Mucosa of stomach (tissue), 1 donor: Measurements from ENCODE around the gene SPAG6.
"Not testable (repeated sequence)": the region's sequence is repeated elsewhere in the genome, so short reads cannot be mapped to it uniquely, and the experiment has no call there.

Experiments
- H3K27me3 ChIP-seq: one replicate; pipeline ENCODE4 v1.7.0; 2013; ENCODE audit warnings: mild to moderate bottlenecking, low read length; ENCODE audit not compliant: control insufficient read depth, insufficient read depth
- H3K36me3 ChIP-seq: one replicate; pipeline ENCODE4 v1.7.0; 2013; ENCODE audit warnings: low read length; ENCODE audit not compliant: control insufficient read depth, insufficient read depth
- H3K4me1 ChIP-seq: one replicate; pipeline ENCODE4 v1.7.0; 2013; ENCODE audit warnings: mild to moderate bottlenecking, low read length; ENCODE audit not compliant: control insufficient read depth, insufficient read depth
- H3K4me3 ChIP-seq: one replicate; pipeline ENCODE4 v1.7.0; 2013; ENCODE audit warnings: low read length
- H3K9ac ChIP-seq: one replicate; pipeline ENCODE4 v1.7.0; 2013; ENCODE audit warnings: mild to moderate bottlenecking, low read length, moderate library complexity
- H3K9me3 ChIP-seq: one replicate; pipeline ENCODE4 v1.7.0; 2013; ENCODE audit warnings: mild to moderate bottlenecking, low read length, moderate library complexity; ENCODE audit not compliant: control insufficient read depth
- donor health status: Pancreatic carcinoma.

The SPAG6 gene

DNA sequence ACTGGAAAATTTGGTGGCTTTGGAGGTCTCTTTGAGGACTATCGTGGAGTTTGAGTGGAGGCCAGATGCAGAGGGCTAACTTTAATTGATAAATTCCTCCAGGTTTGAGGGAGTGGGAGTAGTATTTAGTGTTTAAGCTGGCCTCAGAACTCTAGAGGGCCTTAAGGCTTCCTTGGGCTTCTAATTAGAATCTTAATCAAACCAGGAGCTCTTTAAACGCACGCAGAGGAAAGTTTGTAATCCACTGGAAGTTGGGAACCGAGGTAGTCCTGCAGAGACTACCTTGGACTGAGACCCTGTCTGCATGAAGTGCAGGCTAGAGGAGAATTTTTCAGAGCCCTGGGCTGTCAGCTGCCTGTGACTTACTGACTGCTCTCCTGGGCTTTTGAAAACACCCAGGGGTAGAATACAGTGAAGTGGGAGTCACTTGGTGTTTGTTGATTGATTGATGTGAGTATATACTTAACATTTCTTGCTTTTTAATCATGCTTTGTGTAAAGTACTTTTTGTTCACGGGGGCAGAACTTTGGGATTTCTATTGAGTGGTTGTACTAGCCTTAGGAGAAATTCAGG, 5.9 kb downstream of the SPAG6 start:
- H3K4me1 ChIP-seq = no peaks in the 10 kb centered on the region
- no peak overlapping the region for H3K4me3 ChIP-seq
- H3K27me3 ChIP-seq = peaks cover 10% of the 10 kb centered on the region
- H3K9ac ChIP-seq = no peak overlapping the region
- H3K9me3 ChIP-seq = no peaks in the 10 kb centered on the region
- no peaks in the 10 kb centered on the region for H3K36me3 ChIP-seq

GRCh38 chr10:22356324-22356873, 11.1 kb downstream of the SPAG6 start:
- H3K9ac ChIP-seq = no peak overlapping the region
- no peaks in the 10 kb centered on the region for H3K36me3 ChIP-seq
- H3K27me3 ChIP-seq = peaks cover 5% of the 10 kb centered on the region
- no peaks in the 10 kb centered on the region for H3K9me3 ChIP-seq
- H3K4me3 ChIP-seq = no peak overlapping the region
- no peaks in the 10 kb centered on the region for H3K4me1 ChIP-seq

GRCh38 chr10:22357770-22358169, 12.5 kb downstream of the SPAG6 start:
- H3K36me3 ChIP-seq, H3K27me3 ChIP-seq, H3K9ac ChIP-seq, H3K4me3 ChIP-seq, H3K9me3 ChIP-seq, H3K4me1 ChIP-seq: not testable (repeated sequence)

DNA sequence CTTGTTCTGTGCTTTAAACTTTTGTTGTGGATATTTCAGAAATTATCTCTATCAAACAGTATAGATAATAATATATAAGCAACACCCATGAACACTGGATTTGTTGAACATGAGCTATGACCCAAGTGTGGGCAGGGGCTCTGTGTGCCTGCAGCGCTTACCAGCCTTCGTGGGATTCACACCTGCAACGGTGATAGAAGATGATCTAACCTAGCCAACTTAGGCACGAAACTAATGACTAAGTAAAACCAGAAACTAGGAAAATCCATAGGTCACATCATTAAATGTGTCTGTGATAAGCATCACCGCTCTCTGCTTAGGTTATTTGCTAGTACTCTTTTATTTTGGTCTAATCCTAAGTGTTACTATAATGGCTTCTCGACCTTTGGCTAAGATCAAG, 18.0 kb downstream of the SPAG6 start:
- Histone ChIP-seq H3K27me3 (no peaks in the 10 kb centered on the region), H3K9ac (no peak overlapping the region), H3K9me3 (no peaks in the 10 kb centered on the region), H3K4me1 (no peaks in the 10 kb centered on the region), H3K4me3 (no peak overlapping the region), H3K36me3 (no peaks in the 10 kb centered on the region)

DNA sequence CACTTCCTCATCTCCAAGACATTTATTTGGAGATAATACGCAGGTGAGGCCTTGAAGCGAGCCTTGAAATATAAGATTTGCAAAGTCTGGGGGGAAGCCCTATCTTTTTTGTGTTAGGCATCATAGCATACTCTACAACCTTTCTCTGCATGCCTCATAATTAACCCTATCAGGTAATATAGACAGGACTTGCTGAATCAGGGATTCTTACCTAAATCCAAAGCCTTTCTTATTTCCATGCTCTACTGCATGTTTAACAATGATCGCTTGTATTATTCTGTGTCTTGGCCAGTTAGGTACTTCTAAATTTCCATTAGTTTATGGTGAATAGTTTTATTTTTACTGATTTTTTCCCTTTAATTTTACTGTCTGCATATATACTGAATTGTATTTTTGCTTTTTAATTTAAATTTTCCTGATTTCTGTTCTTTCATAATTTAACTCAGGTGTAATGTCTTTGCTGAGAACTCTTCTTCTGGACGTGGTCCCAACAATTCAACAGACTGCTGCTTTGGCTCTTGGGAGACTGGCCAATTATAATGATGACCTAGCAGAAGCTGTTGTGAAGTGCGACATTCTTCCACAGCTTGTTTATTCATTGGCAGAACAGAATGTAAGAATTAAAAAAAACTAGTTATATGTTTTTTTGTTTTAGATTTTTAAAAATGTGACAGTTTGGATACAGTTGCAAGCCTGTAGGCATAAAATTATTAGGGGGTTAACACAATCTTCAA, 19.3 kb downstream of the SPAG6 start:
- Histone ChIP-seq H3K4me3 (no peak overlapping the region), H3K9ac (no peak overlapping the region), H3K9me3 (no peaks in the 10 kb centered on the region), H3K27me3 (no peaks in the 10 kb centered on the region), H3K36me3 (no peaks in the 10 kb centered on the region), H3K4me1 (no peaks in the 10 kb centered on the region)

DNA sequence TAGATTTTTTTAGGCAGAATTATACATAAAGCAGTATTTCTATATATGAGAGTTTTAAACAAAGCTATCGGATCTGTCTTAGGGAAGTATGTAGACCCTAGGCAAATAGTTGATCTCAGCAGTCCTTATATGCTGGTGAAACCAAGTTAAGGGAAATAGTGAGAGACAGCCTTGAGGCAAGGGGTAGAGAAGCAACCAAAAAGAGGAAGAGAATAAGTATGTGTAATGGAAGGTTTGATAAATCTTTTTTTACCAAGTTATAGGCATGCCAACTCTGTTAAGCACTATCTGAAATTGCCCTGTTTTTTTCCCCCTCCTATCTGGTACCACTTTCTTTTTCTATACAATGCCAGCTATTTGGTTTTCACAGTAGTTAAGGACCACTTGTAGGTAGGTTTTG, 19.9 kb downstream of the SPAG6 start:
- no peak overlapping the region for H3K9ac ChIP-seq
- H3K4me1 ChIP-seq = no peaks in the 10 kb centered on the region
- no peaks in the 10 kb centered on the region for H3K36me3 ChIP-seq
- H3K9me3 ChIP-seq = no peaks in the 10 kb centered on the region
- H3K27me3 ChIP-seq = no peaks in the 10 kb centered on the region
- no peak overlapping the region for H3K4me3 ChIP-seq

- H3K4me3 ChIP-seq = no peak overlapping the region
- no peaks in the 10 kb centered on the region for H3K27me3 ChIP-seq
- no peaks in the 10 kb centered on the region for H3K36me3 ChIP-seq
- H3K9me3 ChIP-seq = no peaks in the 10 kb centered on the region
- H3K4me1 ChIP-seq = no peaks in the 10 kb centered on the region
- no peak overlapping the region for H3K9ac ChIP-seq
Observed at GRCh38 chr10:22365644-22366434, 20.5 kb downstream of the SPAG6 start.

DNA sequence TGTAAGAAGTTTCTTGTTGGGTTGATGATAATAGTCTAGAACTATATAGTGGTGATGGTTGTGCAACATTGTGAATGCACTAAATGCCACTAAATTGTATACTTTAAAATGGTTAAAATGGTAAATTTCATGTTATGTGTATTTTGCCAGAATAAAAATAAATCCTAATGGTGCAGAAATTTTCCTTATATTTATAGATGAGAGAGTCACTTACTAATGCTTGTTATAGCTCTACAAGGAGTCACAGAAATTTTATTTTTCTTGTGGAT, 21.1 kb downstream of the SPAG6 start:
- no peaks in the 10 kb centered on the region for H3K36me3 ChIP-seq
- no peaks in the 10 kb centered on the region for H3K9me3 ChIP-seq
- H3K4me3 ChIP-seq = no peak overlapping the region
- no peaks in the 10 kb centered on the region for H3K4me1 ChIP-seq
- H3K9ac ChIP-seq = no peak overlapping the region
- H3K27me3 ChIP-seq = no peaks in the 10 kb centered on the region

GRCh38 chr10:22366771-22367170, 21.5 kb downstream of the SPAG6 start:
- Histone ChIP-seq H3K27me3 (no peaks in the 10 kb centered on the region), H3K9ac (no peak overlapping the region), H3K9me3 (no peaks in the 10 kb centered on the region), H3K36me3 (no peaks in the 10 kb centered on the region), H3K4me3 (no peak overlapping the region), H3K4me1 (no peaks in the 10 kb centered on the region)

DNA sequence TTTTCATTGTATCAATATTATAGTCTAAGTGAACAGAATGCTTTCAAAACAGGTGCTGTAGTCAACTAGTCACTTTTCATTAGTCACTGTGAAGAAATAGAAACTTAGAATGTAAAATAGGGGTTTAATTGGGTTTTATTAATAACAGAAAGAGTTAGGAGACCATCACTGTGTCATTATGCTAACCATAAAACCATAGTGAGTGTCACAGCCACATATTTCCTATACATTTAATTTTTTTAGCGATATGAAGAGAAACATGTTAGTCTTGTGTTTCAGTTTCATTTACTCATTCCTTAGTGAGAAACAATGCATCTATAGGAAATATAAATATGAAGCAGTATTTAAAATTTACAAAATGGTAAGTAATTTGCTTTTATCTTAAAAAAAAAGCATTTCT, 22.2 kb downstream of the SPAG6 start:
- Histone ChIP-seq H3K27me3 (no peaks in the 10 kb centered on the region), H3K4me1 (no peaks in the 10 kb centered on the region), H3K4me3 (no peak overlapping the region), H3K36me3 (no peaks in the 10 kb centered on the region), H3K9me3 (no peaks in the 10 kb centered on the region), H3K9ac (no peak overlapping the region)

GRCh38 chr10:22368402-22368801, 23.1 kb downstream of the SPAG6 start:
- no peaks in the 10 kb centered on the region for H3K27me3 ChIP-seq

GRCh38 chr10:22368981-22369380, 23.7 kb downstream of the SPAG6 start:
- Histone ChIP-seq H3K9me3 (no peaks in the 10 kb centered on the region), H3K36me3 (no peaks in the 10 kb centered on the region), H3K27me3 (no peaks in the 10 kb centered on the region), H3K4me1 (no peaks in the 10 kb centered on the region), H3K9ac (no peak overlapping the region), H3K4me3 (no peak overlapping the region)

More at GRCh38 chr10:22368402-22368801, 23.1 kb downstream of the SPAG6 start:
- Histone ChIP-seq H3K4me1 (no peaks in the 10 kb centered on the region), H3K36me3 (no peaks in the 10 kb centered on the region), H3K9ac (no peak overlapping the region), H3K9me3 (no peaks in the 10 kb centered on the region), H3K4me3 (no peak overlapping the region)
